Skeletal muscle cell (primary cell): ENCODE measurements around the gene MTREX.
A peak's percentile ranks its signal among the peaks of the same experiment; 100 is the strongest.

Experiments
- DNase-seq: peaks from one replicate; pipeline ENCODE4 v3.0.0-alpha.2; 2010; ENCODE audit warnings: low read depth
- H3K4me3 ChIP-seq: 2 replicates; pipeline ENCODE4 v1.5.1; 2011; ENCODE audit warnings: low read depth, mild to moderate bottlenecking, control low read depth, low read length, moderate library complexity

Gene MTREX

DNA sequence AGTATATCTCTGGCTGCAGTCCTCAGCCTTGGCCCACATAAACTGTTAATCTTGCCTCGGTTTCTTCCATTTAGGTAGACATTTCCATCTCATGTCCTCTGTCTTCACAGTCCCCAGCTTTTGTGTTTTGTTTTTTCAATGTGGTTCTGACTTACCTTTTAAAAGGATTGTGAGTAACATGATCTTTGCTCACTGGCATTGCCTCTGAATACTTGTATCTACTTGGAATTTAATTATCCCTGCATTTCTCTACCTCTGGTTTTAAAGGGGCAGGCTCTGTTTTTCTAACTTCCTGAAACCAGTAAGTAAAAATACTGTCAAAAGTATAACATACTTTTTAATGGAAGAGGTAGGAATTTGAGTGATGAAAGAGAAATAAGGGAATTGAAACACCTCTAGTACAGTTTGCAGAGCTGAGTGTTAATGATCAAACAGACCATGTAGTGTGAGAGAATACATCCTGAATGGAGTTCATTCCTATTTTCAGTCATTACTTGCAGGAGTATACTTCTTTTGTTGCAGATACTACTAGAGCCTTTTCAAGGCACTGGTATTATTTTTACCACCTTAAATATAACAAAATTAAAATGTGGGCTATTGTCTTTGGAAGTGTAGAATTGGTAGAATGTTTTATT, 62.6 kb downstream of the MTREX start:
- no peak for DNase-seq

DNA sequence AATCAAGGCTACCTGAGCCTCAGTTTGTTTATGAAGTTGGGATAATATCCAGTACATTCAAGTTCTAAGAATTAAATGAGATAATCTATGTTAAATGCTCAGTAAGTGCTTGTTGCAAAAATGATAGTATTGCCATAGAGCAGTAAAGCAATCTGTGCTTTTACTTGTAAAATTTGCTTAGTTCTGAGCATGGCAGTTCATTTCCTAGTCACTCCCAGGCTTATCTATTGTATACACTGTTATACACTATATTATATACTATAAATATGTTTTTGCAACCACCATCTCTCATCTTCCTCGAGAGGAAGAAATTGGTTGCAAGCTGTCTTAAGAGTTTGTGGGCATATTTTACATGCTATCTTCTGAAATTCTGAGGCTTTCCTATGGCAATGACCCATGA, 63.4 kb downstream of the MTREX start:
- no peak for DNase-seq
- H3K4me3 ChIP-seq: no peak overlapping the region

More for the DNA sequence above, 62.6 kb downstream of the MTREX start:
- no peak overlapping the region for H3K4me3 ChIP-seq

DNA sequence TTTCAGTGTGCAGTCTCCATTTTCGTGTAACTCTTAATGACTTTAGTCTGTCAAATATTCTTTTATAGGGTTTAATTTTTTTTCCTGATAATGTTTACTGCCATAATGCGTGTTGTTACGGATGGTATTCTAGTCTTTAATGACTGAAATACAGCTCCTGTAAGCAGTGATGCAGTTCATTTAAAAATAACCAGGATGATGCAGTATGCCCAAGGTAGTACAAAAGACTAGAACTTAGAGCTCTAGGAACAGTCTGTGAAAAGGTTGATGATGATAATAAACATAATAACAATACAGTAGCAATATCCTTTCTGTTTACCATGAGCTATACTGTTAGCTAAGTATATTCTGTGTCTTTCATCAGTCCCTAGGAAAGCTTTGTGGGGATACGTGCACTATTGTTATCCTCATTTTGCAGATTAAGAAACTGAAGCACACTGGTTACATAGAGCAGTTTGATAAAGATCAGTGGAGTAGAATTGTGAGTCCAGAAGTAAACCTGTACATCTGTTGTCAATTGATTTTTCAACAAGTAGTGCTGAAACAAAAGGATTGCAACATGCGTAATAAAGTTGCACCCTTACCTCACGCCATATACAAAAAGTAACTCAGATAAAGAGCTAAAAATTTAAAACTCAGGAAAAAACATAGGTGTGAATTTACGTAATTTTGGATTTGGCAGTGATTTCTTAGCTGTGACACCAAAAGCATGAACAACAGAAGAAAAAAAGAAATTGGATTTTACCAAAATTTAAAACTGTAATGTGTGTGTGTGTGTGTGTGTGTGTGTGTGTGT, 64.5 kb downstream of the MTREX start:
- no peak for DNase-seq
- no peak overlapping the region for H3K4me3 ChIP-seq

DNA sequence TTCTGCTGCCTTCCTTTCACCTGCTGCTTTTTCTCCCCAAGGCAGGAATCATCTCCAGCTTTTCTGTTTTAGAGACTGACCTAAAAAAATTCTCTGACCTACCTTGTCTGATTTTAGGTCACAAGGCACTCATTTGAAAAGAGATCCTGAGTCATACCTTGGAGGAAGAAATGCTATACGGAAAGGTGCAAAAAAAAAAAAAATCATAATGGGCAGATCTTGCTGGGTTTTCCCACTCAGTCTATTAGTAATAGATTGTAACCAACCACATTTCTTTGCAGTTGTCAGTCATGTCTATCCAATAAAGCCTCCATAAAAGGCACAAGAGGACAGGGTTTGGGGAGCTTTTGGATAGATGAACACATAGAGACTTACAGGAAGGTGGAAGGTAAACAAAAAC, 70.0 kb downstream of the MTREX start:
- no peak overlapping the region for H3K4me3 ChIP-seq
- no peak for DNase-seq

DNA sequence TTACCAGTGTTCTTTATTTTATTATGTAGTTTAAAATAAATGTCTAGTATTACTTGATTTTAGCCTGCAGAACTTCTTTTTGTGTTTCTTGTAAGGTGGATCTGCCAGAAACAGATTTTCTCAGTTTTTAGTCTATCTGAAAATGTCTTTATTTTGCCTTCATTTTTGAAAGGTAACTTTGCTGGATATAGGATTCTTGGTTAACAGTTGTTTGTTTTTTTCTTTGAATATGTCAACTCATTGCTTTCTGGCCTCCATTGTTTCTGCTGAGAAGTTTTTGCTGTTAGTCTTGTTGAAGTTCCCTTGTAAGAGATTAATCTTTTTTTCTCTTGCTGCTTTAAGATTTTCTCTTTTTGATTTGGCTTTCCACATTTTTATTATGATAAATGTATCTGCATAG, 75.5 kb downstream of the MTREX start:
- no peak overlapping the region for H3K4me3 ChIP-seq
- DNase-seq: no peak

DNA sequence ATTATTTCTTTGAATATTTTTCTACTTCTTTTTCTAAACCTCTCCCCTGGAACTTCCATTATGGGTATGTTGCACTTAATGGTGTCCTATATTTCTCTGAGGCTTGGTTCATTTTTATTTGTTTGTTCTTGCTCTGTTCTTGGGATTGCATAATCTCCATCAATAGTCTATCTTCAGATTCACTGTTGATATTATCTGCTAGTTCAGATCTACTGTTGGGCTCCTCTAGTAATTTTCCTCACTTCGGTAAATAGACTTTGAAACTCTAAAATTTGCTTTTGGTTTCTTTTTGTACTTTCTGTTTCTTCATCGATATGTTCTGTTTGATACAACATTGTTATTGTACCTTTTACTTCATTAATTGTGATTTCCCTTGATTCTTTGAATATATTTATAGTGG, 76.3 kb downstream of the MTREX start:
- H3K4me3 ChIP-seq: no peak overlapping the region
- no peak for DNase-seq

DNA sequence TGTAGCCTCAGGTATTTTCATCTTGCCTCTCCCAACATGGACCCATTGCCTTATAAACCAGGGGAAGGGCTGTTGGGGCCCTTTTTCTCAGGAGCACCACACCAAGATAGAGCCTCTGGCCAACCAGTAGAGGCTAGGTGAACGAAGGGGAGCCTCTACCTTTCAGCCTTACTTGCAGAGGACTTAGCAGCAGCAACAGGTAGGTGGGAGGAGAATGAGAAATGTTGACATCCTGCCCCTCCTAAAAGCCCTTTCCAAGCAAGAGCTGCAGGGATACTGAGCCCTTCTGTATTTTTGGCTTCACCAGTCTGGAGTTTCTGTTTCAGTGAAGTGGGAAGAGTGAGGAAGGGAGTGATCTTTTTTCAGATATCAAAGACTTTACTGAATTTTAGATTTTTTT, 77.4 kb downstream of the MTREX start:
- no peak overlapping the region for H3K4me3 ChIP-seq
- DNase-seq: no peak

DNA sequence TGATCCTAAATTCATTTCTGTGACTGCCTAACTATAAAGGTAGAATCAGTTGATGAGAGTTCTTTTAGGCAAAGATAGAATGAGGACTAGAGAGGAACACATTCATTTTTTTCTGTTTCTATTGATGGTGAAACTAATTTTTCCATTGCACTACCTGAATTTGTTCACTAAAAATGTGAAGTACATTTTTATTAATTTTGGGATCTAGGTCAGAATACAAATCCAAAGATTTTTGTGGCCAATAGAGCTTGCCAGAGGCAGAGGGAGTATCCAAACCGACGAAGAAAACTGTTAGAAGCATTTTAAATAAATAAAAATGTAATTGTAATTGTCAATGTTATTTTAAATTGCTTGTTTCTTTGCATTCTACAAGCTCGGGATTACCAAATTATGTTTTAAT, 78.1 kb downstream of the MTREX start:
- no peak for DNase-seq
- no peak overlapping the region for H3K4me3 ChIP-seq

DNA sequence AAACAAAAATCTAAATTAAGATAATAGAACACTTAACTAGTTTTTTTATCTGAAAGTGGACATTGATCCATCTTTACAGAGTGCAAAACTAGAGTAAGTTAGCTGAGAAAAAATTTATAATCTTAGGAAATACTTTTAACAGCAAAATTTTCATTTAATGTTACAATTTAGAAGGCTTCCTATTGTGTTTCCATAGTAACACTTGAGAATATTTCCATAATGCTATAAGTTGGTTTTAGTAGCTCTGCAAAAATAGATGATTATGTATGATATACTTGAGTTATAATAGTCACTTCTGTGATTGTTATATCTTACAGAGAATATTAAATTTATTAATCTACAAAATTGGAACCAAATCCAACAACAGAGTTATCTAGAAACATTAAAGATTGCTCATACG, 78.6 kb downstream of the MTREX start:
- no peak for DNase-seq
- H3K4me3 ChIP-seq: no peak overlapping the region

DNA sequence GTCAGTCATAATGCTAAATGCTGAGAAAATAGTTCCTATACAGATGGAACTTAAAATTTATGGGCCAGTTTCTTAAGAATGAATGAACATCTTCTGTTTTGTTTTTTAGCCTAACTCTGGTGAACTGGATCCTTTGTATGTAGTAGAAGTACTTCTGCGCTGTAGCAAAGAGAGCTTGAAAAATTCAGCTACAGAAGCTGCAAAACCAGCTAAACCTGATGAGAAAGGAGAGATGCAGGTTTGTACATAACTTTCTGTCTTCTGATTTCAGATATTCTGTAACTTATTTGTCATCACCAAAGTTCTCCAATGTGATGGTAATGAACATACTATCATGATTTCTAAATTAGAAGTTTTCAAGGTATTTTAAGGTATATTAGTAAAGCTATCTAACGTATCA, 80.1 kb downstream of the MTREX start:
- DNase-seq: no peak
- H3K4me3 ChIP-seq: no peak overlapping the region

DNA sequence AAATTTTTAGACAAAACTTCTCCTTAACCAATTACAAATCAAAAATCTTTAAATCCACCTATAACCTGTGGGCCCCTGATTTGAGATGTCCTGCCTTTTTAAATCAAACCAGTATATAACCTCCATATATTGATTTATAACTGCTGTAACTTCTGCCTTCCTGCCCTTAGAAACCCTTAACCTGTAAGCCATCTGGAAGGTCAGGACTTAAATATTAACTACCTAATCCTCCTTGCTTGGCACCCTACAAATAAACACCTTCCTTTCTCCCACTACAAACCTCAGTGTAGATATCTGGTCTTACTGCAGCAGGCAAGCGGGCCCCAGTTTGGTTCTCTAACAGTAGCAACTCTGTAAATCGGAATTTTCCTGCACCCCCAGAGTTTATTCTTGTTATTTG, 83.9 kb downstream of the MTREX start:
- no peak for DNase-seq
- no peak overlapping the region for H3K4me3 ChIP-seq

DNA sequence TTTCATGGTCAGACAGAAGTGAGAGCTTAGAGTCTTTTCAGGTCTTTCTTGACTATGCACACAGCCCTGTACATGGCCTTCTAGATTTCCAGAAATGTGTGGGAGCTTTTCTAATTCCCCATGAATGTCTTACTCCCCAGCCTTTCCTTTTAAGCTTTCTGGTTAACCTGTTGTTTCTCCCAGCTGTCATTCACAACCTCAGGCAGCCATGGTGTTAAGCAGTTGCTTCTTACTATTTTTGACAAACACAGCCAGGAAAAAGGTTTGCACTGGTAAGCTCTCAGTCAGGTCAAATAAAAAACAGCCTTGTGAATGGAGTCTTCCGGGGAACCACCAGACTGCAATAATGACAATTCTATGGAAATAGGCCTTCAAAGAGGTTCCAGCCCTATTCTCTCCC, 84.9 kb downstream of the MTREX start:
- no peak overlapping the region for H3K4me3 ChIP-seq

DNA sequence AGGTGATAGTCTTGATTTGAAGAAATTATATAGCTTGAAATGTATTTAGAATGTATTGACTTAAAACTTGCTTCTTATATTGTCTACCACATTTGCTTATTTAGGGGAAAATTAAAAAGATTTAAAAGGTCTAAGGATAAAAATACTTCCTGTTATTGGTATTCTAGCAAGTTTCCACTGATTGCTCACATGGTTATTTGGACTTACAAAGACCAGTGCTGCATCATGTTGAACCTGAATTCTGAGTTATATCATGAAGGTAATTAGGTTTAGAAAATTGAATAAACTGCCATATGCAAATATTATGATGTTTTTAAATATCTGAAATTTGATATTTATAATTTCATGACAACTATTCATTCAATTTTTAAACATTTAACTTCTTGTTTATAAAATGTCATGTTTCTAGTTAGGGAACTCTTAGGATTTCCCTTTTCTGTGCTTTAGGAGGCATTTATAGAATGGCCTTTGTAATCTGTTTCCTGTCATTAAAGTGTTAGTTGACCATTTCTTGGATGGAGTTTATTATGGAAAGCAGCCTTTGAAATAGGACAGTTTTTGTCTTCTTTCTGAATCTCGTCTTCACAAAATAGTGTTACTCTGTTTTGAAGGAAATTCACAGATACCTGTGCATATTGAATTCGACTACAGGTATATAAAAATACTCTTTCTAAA, 85.8 kb downstream of the MTREX start:
- H3K4me3 ChIP-seq: no peak overlapping the region
- DNase-seq: no peak

More for the DNA sequence above, 84.9 kb downstream of the MTREX start:
- no peak for DNase-seq

DNA sequence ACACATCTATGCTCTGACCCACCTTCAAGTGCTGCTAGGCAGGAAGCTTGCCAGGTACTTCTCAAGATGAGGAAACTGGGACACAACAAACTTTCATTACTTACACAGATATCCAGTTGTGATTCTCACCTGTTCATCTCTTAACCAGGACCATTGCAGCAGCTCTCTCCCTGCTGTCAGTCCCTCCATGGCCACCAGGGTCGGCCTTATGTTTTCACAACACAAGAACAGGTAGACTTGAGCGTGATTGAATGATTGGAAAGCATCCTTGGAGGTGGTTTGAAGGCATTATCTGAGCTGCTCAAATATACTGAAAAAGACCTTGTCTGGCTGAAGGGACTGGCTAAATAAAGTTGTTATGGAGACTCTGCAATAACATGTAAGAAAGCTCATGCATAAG, 94.4 kb downstream of the MTREX start:
- no peak for DNase-seq
- H3K4me3 ChIP-seq: no peak overlapping the region

DNA sequence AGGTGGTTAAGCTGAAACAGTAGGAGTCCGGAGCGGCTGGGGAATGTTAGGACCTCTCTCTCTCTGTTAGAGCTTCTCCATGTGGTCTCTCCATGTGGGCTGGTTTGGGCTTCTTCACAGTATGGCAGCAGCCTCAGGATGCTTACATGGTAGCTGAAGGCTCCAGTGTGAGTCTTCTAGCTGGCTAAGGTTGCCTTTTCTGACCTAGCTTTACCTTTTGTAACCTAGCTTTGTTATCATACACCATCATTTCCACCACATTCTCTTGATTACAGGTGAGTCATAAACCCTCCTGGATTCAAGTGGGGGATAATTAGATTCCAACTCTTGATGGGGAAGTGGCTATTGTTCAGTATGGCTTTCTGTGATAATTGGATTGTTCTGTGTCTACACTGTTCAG, 98.5 kb downstream of the MTREX start:
- H3K4me3 ChIP-seq: no peak overlapping the region
- no peak for DNase-seq

DNA sequence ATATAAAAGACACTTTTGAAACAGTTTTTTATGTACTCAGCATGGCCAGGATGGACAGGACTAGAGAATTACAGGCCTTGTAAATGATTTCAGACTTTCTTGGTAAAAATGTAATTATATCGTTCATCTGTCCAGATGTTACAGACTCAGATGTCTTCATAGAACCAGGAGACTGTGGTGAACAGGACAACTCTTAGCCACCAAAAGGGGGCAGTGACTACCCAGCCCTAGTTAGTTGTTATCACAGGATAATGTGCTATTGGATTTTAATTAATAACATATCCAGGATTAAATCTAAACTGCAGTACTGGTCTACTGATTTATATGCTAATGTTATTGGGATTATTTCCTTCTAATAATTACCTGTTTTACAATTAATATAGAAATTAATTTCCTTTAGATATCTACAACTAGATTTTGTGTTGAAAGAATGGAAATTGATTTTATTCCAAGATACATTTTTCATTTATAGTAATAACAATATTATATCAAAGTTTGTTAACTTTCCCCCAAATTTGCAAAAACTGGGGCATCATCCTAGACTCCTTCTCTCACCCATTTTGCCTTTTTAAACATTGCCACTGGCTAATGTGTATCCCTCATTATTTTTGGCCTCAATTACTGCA, 99.4 kb downstream of the MTREX start:
- peak; percentile 14 for DNase-seq
- no peak overlapping the region for H3K4me3 ChIP-seq

DNA sequence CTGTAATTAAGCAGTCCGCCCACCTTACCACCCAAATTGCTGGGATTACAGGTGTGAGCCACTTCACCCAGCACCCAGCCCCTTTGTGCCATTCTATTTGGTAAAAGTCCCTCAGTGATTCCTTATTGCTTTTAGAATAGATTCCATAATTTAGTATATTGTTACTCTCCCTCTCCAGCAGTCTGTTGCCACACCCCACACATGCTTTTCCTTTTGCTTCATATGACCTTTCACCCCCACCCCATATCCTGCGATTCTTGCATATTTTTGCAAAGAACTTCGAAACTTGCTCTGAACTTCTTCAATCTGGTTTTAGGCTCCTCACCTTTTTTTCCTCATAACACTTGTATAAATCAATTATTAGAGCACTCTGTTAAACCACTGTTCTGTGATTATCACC, 100.2 kb downstream of the MTREX start:
- no peak overlapping the region for H3K4me3 ChIP-seq
- DNase-seq: no peak

DNA sequence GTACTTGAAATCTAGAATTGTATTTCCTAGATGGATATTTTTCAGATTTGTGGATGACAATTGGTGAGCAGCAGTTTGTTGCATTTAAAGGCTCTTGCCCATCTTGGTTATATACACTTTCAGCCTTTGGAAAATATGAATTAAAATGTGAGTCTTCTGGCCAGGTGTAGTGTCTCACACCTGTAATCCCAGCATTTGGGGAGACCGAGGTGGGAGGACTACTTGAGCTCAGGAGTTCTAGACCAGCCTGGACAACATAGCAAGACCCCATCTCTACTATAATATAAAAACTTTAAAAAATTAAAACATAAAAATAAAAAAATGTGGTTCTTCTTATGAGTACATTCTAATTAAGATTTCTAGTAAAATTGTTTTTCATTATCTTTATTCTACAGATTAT, 102.0 kb downstream of the MTREX start:
- DNase-seq: no peak
- no peak overlapping the region for H3K4me3 ChIP-seq

DNA sequence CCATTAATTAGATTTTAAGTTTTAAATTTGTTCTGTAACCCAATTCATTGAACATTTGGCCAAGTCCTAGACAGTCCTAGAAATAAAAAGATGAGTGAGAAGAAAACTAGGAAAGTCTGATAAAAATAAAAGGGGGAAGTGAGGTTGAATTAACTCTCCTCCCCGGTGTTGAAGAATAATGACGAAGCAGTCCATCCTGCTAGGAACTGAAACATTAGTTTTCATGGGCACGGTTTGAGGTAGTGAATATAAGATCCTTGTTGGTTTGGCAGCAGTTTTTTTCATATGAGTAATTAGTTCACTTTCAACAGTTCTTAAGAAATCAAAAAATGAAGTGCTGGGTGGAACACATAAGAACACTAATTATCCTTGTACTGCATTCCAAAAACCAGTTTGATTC, 103.1 kb downstream of the MTREX start:
- no peak overlapping the region for H3K4me3 ChIP-seq
- DNase-seq: no peak

DNA sequence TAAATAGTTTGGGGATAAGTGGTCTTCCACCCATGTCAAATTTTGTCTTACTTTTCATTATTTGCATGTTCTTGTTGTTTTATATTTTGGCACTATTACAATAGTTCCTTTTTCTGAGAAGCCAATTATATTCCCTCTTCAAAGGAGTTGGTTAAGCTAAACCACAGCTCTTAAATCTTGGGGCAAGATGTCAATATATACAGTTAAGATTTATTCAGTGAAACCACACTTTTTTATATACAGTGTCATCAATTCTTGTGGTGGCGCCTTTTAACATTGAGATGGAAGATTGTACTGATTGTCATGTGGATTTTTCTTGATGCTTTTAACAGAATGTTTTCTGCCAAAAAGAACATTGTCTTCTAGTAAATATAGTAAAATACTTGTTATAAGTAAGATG, 104.1 kb downstream of the MTREX start:
- no peak for DNase-seq

More for the DNA sequence above, 104.1 kb downstream of the MTREX start:
- H3K4me3 ChIP-seq: no peak overlapping the region
